Measurements from ENCODE around the gene VWA1.

- TF ChIP-seq CTCF (IDR thresholded peaks at IDR 0.05) (no peak), POLR2A (IDR thresholded peaks at IDR 0.05) (no peak)
Observed at GRCh38 chr1:1411626-1412025, 23.9 kb upstream of the VWA1 start.
